VCaP (cell line): Measurements from ENCODE around the gene KATNB1.

Source experiments
- H3K27ac ChIP-seq: fragments of 450-650 bp; 2 replicates; pipeline ENCODE4 v1.5.1; 2017
- CTCF ChIP-seq: fragments of 450-650 bp; conservative IDR thresholded peaks from 2 replicates; pipeline ENCODE4 v1.5.1; 2017; ENCODE audit warnings: mild to moderate bottlenecking, moderate library complexity

The KATNB1 gene

GRCh38 chr16:57735755-57736418 lies at the start of gene KATNB1:
Gene KATNB1 (plus strand): TSS chr16:57735770. CDS start chr16:57737244, 1,474 bp downstream.
- peak within 1 kb of the TSS; percentile 83 for H3K27ac ChIP-seq
- TF ChIP-seq CTCF = no peak

GRCh38 chr16:57686577-57686976 lies 49.0 kb upstream of the KATNB1 start:
- H3K27ac ChIP-seq = no peak overlapping the region
- TF ChIP-seq CTCF = no peak

GRCh38 chr16:57687363-57687929 lies 48.1 kb upstream of the KATNB1 start:
- no peak overlapping the region for H3K27ac ChIP-seq
- TF ChIP-seq CTCF = no peak

GRCh38 chr16:57688487-57688986 lies 47.0 kb upstream of the KATNB1 start:
- TF ChIP-seq CTCF = no peak
- H3K27ac ChIP-seq = no peak overlapping the region

GRCh38 chr16:57688987-57689761 lies 46.4 kb upstream of the KATNB1 start:
- no peak for TF ChIP-seq CTCF
- H3K27ac ChIP-seq = no peak overlapping the region

GRCh38 chr16:57689762-57690558 lies 45.6 kb upstream of the KATNB1 start:
- no peak overlapping the region for H3K27ac ChIP-seq
- no peak for TF ChIP-seq CTCF
